GM23248 (cell line): Measurements from ENCODE around the gene FKRP. TPM values are rescaled to one million over a fixed set of nuclear protein-coding genes. Genes with fewer than 3 reads are reported as not detected.

Source experiments
- DNase-seq: peaks from one replicate; pipeline ENCODE4 v3.0.0-alpha.2; 2015
- H2AFZ ChIP-seq: fragments of 200-600 bp; sonication (generic); 2 replicates; pipeline ENCODE4 v1.6.1; 2016; ENCODE audit warnings: antibody characterized with exemption
- H3F3A ChIP-seq: fragments of 200-600 bp; sonication (generic); 2 replicates; pipeline ENCODE4 v1.6.1; 2016; ENCODE audit warnings: mild to moderate bottlenecking, antibody characterized with exemption, mixed run types; ENCODE audit not compliant: insufficient read depth
- H3K27ac ChIP-seq: fragments of 200-600 bp; sonication (generic); 2 replicates; pipeline ENCODE4 v1.5.1; 2016; ENCODE audit warnings: mild to moderate bottlenecking
- H3K27me3 ChIP-seq: fragments of 200-600 bp; sonication (generic); replicated peaks from 2 replicates; pipeline ENCODE4 v1.6.1; 2016; ENCODE audit warnings: mild to moderate bottlenecking; ENCODE audit not compliant: insufficient read depth
- H3K36me3 ChIP-seq: fragments of 200-600 bp; sonication (generic); 2 replicates; pipeline ENCODE4 v1.6.1; 2016; ENCODE audit warnings: low read depth, mild to moderate bottlenecking
- H3K4me1 ChIP-seq: fragments of 200-600 bp; sonication (generic); 2 replicates; pipeline ENCODE4 v1.6.1; 2016; ENCODE audit warnings: mild to moderate bottlenecking; ENCODE audit not compliant: insufficient read depth
- H3K4me2 ChIP-seq: fragments of 200-600 bp; sonication (generic); one replicate; pipeline ENCODE4 v1.6.1; 2016; ENCODE audit warnings: mild to moderate bottlenecking; ENCODE audit not compliant: unreplicated experiment
- H3K4me3 ChIP-seq: fragments of 200-600 bp; sonication (generic); 2 replicates; pipeline ENCODE4 v1.5.1; 2016; ENCODE audit warnings: mild to moderate bottlenecking
- H3K79me2 ChIP-seq: fragments of 200-600 bp; sonication (generic); 2 replicates; pipeline ENCODE4 v1.6.1; 2016; ENCODE audit warnings: mild to moderate bottlenecking; ENCODE audit not compliant: insufficient read depth
- H3K9ac ChIP-seq: fragments of 200-600 bp; sonication (generic); 2 replicates; pipeline ENCODE4 v1.6.1; 2016; ENCODE audit warnings: mild to moderate bottlenecking
- H3K9me2 ChIP-seq: fragments of 200-600 bp; sonication (generic); 2 replicates; pipeline ENCODE4 v1.6.1; 2016; ENCODE audit warnings: mixed run types, mild to moderate bottlenecking, moderate library complexity; ENCODE audit not compliant: insufficient read depth
- H3K9me3 ChIP-seq: fragments of 200-600 bp; sonication (generic); one replicate; pipeline ENCODE4 v1.6.1; 2017; ENCODE audit warnings: low read depth
- H4K20me1 ChIP-seq: fragments of 200-600 bp; sonication (generic); 2 replicates; pipeline ENCODE4 v1.6.0; 2016; ENCODE audit not compliant: insufficient read depth
- EZH2 ChIP-seq: fragments of 200-600 bp; sonication (generic); IDR thresholded peaks from 2 replicates; pipeline ENCODE4 v1.6.1; 2018; ENCODE audit warnings: antibody characterized with exemption, mild to moderate bottlenecking; ENCODE audit not compliant: insufficient read depth, poor library complexity, severe bottlenecking
- EZH2phosphoT487 ChIP-seq: fragments of 200-600 bp; sonication (generic); IDR thresholded peaks from 2 replicates; pipeline ENCODE4 v1.6.1; 2018; ENCODE audit warnings: antibody characterized with exemption, moderate library complexity, mild to moderate bottlenecking, low read depth; ENCODE audit not compliant: insufficient read depth
- WGBS, 2 experiments: methylation state at CpG; one replicate each; pipeline ENCODE4 v1.1.6; 2015 to 2017; ENCODE audit warnings: low lambda C conversion rate in 2 of 2, low coverage in 1 of 2; ENCODE audit errors: missing lambda C conversion rate in 2 of 2; 5-methylcytosine and 5-hydroxymethylcytosine counted together
- in situ Hi-C: fragments of 300-500 bp; cut with MboI; formaldehyde crosslinking; loops from 2 replicates; pipeline ENCODE4 v1.15.0; 2020
- polyA plus RNA-seq: library from polyadenylated mRNA; unstranded; fragments of >200 nt; fragmentation: Nextera tagmentation; extraction: Ambion mirVana; gene quantifications from 2 replicates; pipeline ENCODE4 v1.2.1, GENCODE V29; 2016
- total RNA-seq: library from RNA; depleted of rRNA; stranded (reverse); fragments of >200 nt; shearing (Covaris generic); gene quantifications from 2 replicates; pipeline ENCODE4 v1.2.3, GENCODE V29; 2014; rRNA removed

The FKRP gene, protein sequence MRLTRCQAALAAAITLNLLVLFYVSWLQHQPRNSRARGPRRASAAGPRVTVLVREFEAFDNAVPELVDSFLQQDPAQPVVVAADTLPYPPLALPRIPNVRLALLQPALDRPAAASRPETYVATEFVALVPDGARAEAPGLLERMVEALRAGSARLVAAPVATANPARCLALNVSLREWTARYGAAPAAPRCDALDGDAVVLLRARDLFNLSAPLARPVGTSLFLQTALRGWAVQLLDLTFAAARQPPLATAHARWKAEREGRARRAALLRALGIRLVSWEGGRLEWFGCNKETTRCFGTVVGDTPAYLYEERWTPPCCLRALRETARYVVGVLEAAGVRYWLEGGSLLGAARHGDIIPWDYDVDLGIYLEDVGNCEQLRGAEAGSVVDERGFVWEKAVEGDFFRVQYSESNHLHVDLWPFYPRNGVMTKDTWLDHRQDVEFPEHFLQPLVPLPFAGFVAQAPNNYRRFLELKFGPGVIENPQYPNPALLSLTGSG
- total RNA-seq: 32.1 and 41.5 TPM in 2 replicates
- 12.4 and 15.0 TPM in 2 replicates for polyA plus RNA-seq

DNA sequence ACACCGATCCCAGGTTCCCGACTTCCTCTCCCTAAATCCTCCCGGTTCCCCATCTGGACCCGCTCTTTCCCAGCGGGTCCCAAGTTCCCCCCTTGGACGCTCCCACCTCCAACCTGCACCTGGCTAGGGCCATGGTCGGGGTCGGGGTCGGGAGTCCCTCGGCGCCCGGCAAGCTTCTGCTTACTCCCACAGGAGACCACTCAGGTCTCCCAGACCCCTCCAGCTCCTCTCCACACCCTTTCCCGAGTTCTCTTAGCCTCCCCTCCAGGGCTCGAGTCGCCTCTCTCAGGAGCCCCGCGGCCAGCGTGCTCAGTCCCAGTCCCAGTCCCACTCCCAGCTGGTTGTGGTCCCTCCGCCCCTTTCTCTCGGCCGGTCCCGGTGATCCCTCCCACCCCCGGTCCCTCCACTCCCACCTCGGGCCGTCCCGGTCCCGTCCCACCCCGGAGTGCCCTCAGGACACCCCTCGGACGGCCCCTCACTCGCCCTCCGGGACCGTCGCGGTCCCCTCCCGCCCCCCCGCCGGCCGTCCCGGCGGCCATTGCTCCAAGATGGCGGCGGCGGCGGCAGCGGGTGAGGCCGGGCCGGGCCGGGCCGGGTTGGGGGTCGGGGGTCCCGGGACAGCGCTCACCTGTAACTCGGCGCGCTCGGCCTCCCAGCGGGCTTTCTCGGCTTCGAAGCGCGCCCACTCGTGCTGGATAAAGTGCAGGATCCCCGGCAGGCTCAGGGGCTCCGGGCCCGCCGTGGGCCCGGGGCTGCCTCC lies at the start of gene FKRP:
Gene FKRP (plus strand): TSS at position 537 of the 760 bp plus-strand sequence. CDS start 9,394 bp downstream, outside the sequence.
- in situ Hi-C loops: no loop called here

DNA sequence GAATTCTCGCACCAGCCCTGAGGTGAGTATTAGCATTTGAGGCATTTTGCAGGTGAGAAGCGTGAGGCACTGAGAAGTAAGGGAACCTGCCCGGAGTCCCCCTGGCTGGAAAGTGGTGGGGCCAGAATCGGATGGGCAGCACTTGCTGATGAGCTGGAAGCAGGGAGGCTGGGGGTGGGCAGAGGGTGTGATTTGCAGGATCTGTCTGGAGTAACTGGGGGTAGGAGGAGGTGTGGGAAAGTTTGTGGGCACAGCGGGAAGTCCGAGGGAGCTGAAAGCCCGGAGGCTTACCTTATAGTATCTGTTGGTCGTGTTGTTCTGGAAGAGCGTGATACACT lies 49.0 kb upstream of the FKRP start:
- Histone ChIP-seq H3K4me3 (no peak overlapping the region), H3K79me2 (no peaks in the 10 kb centered on the region), H4K20me1 (no peaks in the 10 kb centered on the region), H3K4me2 (no peak overlapping the region), H3K9me3 (no peaks in the 10 kb centered on the region), H3K9me2 (no peaks in the 10 kb centered on the region), H2AFZ (no peak overlapping the region), H3K36me3 (peaks cover 48% of the 10 kb centered on the region; the same call in 1 of the 2 replicates), H3K27ac (no peak overlapping the region), H3K4me1 (no peaks in the 10 kb centered on the region), H3K27me3 (no peaks in the 10 kb centered on the region), H3K9ac (no peak overlapping the region), H3F3A (no peaks in the 10 kb centered on the region)
- TF ChIP-seq EZH2phosphoT487: no peak
- TF ChIP-seq EZH2: no peak
- in situ Hi-C loops: no loop called here
- 77% methylated on average over 9 of the region's 9 CpGs for WGBS, 2 experiments
- no peak for DNase-seq

More for the DNA sequence above, at the start of gene FKRP:
- no peak within 1 kb of the TSS; the same call in 1 of the 2 replicates for H3K27ac ChIP-seq
- H4K20me1 ChIP-seq: peaks cover 9% of the 10 kb centered on the region; the same call in 1 of the 2 replicates
- peak within 1 kb of the TSS; percentile 86 for H3K9ac ChIP-seq
- H3K79me2 ChIP-seq: peaks cover 61% of the 10 kb centered on the region
- H3K4me1 ChIP-seq: no peaks in the 10 kb centered on the region
- H3K9me3 ChIP-seq: no peaks in the 10 kb centered on the region
- peak within 1 kb of the TSS; percentile 95 for H3K4me3 ChIP-seq
- peak; percentile 54 for DNase-seq
- H3K4me2 ChIP-seq: peak within 1 kb of the TSS; percentile 97
- WGBS, 2 experiments: 1% methylated on average over 12 to 50 of the region's 68 CpGs
- no peaks in the 10 kb centered on the region for H3K9me2 ChIP-seq
- TF ChIP-seq EZH2phosphoT487 (no peak), EZH2 (no peak)
- no peaks in the 10 kb centered on the region for H3F3A ChIP-seq
- H3K27me3 ChIP-seq: no peaks in the 10 kb centered on the region
- H2AFZ ChIP-seq: peak within 1 kb of the TSS; percentile 69
- peaks cover 6% of the 10 kb centered on the region; the same call in 1 of the 2 replicates for H3K36me3 ChIP-seq

DNA sequence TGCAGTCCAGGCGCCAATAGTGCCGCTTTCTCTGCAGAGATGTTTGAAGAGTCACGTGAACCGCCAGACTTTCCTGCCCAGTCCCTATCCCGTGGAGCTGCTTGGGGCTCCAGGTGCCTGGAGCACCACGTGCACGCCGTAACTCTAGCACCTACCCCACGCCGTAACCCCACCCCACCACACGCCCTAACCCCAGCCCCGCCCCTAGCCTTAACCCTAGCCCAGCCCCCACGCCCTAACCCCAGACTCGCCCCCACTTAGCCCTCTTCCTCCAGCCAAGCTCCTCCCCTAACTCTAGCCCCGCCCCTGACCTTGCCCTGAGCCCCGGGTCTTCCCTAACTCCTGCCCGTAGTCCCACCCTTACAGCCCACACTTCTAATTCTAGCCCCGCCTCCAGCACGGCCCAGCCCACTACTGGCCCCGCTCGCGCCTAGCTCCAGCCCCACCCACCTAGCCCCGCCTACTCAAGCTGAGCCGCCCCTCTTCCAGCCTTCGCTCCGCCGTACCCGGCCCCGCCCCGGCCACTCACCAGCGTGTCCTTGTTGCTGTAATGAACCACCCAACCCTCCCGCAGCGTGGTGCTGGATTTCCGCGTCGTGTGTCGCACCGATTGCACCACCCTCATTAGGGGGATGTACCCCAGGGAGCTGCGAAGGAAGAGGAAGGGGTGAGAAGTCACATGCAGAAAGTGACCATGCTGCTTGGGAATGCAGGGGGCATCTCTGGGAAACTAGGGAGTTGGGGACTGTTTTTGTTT lies 48.5 kb upstream of the FKRP start:
- WGBS, 2 experiments: 21 to 23% methylated on average over 18 to 39 of the region's 39 CpGs
- Histone ChIP-seq H3K4me2 (peak overlapping the region; percentile 9), H4K20me1 (no peaks in the 10 kb centered on the region), H3K4me1 (no peaks in the 10 kb centered on the region), H3K27ac (no peak overlapping the region), H3F3A (no peaks in the 10 kb centered on the region), H2AFZ (no peak overlapping the region), H3K9me2 (no peaks in the 10 kb centered on the region), H3K9ac (no peak overlapping the region), H3K36me3 (peaks cover 49% of the 10 kb centered on the region; the same call in 1 of the 2 replicates), H3K4me3 (peak overlapping the region; percentile 32; the same call in 1 of the 2 replicates), H3K27me3 (no peaks in the 10 kb centered on the region), H3K79me2 (no peaks in the 10 kb centered on the region), H3K9me3 (no peaks in the 10 kb centered on the region)
- in situ Hi-C loops: no loop called here
- DNase-seq: peak; percentile 90
- TF ChIP-seq EZH2phosphoT487: no peak
- no peak for TF ChIP-seq EZH2
